GM21447 (cell line): ENCODE measurements around the gene KY.

Experiments used
- ATAC-seq: cut with Tn5 transposase; IDR thresholded peaks from one replicate; pipeline ENCODE4 v1.9.1; 2021; ENCODE audit not compliant: unreplicated experiment

KY gene, protein sequence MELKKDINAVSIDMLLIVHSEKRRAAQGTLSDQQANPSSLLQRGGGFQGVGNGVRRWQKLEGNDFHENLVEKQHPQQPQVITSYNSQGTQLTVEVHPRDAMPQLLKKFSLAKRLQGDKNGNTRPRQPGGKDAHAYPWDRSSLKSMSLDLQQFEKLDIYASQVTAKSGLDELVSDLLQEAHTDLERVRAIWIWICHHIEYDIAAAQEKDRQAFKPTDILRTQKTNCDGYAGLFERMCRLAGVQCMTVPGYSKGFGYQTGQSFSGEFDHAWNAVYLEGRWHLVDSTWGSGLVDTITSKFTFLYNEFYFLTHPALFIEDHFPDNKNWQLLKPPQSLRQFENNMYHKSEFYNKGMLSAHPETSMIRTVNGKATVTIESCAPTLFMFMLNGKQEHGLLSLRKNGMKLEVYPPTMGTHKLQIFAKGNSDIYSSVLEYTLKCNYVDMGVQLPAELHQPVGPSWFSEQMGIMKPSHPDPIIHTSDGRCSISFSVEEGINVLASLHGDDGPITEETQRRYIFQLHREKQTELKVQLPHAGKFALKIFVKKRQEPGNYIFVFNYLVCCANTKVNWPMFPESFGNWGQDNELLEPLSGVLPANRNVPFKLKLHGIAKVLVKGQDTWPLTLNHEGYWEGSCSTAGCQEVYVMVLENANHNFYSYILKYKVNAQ

DNA sequence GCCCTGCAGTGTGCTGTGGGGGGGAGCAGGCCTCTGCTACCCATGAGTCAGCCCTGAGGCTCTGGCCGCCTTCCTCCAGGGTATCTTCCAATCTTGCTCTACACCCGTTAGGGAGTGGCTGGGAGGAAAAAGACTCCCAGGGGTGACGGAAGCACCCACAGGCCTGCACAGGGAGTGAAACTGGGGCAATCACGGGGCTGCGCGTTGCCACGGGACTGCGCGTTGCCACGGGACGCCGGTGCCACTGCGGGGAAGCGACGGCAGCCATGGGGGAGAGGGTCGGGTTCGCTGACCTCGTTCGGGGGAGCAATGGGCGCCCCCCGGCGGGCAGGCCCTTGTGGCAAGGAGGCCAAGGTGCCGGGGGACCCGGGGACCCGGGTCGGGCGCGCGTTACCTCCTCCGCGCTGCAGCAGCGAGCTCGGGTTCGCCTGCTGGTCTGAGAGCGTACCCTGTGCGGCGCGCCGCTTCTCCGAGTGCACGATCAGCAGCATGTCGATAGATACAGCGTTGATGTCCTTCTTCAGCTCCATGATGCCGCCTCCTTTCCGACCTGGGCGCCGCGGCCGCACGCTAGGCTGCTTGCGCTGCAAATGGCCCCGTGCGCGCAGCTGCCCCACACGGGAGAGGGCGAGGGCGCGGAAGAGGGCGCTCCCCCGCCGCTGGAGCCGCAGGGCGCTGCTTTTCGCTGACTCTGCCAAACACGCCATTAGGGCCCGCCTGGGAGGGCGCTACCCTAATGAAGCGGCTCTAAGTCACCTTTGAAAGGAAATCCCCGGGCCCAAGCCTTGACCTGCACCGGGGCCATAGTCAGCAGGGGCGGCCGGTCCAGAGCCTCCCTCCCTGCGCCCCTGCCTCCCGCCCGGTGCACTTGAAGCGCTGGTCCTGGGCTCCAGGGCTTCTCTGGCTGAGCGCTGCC, at the start of gene KY:
TSS of gene KY (minus strand) at position 592 of the 916 bp plus-strand sequence. CDS start at position 530, 62 bp downstream.
- no peak for ATAC-seq

DNA sequence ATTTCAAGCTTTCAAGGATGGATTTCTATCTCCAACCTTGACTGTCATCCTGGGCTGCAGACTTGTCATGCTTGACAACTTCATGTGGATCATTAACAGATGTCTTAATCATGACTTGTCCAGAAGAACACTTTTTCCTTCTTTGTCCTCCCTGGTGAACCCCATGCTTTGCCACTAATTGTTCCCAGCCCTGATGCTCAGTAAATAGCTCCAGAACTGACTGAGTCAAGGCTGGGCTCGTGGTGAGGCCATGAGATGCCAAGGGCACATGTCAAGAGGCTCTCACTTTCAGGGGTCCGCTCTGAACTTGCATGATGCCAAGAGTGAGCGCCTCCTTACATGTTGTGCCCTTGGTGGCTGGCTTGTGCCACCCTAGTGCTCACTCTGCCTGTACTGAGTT, 48.9 kb upstream of the KY start:
- no peak for ATAC-seq

DNA sequence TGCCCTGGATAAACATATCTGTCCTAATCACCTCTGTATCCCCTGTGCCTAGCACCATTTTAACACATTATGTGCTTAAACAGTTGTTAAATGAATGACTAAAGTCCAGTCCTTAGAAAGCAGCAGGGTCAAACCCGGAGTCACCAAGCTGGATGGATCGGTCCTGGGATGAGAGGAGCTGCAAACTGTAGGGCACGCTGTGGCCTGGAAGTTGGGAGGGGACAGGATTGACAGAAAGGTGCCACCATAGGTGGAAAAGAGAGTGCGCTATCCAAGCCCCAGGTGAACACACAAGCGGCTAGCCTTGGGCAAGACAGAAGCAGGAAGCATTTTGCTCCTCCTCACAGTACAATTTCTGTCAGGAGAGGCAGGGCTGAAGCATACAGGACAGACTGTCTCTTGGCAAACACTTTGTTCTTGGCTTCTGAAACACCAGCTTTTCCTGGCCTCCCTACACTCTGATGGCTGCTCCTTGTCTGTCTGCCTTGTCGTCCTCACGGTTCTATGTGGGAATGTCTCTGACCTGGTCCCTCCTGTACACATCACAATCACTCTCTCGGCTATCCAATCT, 48.4 kb upstream of the KY start:
- ATAC-seq: no peak

DNA sequence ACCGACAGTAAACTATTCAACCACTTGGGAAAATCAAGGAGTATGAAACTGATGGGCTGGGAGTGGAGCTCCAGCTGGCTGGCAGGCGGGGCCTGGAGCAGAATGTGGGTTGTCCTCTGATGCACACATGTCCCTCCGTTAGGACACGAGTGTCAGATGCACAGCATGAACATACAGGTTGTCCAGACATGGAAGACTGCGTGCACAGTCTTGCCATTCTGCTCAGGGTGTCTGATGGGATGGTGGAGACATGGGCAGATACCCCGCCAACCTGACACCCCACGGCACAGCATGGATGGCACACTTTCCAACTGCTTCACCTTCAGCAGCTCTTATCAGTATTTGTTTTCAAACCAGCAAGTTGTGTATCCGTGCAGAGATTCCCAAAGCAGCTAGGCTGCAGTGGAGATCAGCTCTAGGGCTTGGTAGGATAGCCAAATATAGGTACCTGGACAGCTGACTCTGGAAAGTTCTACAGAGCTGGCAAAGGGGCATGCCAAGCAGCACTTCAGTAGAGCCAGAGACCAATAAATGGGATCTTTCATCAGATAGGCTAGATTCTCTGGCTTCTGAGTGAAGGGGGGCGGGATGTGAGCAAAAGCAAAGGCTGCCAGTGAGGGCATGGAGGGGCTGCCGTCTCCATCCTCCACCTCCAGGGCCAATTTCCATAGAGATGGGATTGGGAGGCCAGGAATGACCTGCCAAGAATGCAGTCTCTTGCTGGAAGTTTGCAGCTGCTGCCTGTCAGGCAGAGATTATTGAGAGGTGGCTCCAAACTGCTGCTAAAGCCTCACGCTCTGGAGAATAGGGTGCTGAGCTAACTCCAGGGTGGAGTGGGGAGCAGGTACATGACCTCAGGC, 47.2 kb upstream of the KY start:
- no peak for ATAC-seq

DNA sequence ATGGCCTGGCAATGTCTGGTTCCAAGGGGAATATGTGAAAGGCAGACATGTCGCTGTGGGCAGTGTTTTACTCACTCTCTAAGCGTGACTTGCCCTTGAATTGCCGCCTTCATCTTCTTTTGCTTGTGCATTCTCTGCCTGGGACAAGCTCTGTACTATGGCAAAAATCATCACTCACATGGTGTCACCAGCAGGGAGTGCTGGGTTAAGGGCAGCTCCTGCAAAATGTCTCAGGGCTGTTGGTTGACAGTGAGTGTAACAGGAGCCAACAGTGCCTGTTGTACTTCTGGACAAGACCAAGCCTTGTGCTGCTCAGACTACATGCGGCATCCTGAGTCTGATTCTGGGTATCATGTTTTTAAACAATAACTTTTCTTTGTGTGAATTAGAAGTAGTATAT, 45.3 kb upstream of the KY start:
- ATAC-seq: no peak

DNA sequence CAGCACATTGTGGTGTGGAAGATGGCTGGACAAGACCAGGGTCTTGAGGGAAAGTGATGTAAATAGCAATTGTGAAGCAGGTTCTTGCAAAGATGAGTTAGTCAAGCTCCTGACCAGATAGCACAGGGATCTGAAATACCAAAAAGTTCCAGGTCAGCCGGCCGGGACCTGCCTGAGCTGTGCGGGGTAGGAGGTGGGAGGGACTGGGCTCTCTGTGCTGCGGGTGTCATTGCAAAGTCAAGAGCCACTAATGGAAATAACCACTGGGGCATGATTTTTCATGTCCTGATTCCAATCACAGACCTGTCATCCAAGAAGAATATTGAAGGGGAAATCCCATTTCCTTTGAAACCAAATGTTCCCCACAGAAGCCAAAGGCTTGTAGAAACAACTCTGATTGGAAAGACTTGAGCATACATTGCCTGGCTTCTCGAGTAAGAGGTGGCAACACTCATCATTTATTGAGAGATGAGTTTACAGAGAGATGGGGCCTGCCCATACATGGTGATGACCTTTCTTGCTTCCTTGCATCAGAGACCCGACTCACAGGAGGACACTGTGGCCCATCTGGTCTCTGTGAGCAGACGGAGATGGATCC, 44.2 kb upstream of the KY start:
- no peak for ATAC-seq

DNA sequence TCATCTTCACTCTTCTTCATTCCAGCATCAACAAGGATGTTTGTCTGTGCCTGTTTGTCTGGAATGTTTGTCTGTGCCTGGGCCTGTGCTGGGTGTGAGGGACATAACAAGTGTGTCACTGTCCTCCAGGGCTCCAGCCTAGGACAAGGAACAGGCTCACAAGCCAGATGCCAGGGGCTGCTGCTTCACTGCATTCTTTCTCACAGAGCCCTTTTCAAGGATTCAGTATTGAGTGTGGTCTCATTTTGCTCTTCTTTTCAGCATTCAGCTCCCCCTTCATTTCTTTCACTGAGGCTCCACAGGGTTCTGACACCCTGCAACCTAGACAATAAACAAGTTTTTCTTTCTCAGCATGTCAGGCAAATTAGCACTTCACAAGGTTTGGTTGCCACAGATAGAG, 43.6 kb upstream of the KY start:
- ATAC-seq: no peak

DNA sequence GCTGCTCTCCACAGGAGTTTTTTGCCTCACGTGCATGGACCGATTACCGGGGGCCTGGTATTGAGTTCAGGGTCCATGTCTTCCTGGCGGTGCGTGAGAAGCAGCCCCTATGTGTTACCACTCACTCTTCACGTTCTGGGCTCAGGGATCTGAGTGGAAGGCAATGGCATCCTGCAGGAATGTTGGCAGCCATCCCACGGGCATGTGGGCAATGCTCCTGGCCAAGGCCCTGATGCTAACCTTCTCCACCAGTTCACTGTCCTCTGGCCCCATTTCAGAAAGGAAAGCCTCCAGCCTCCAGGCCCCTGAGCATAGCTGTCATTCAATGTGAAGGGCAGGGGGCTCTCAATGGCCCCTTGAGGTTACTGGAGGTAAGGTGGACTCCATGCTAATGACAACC, 43.0 kb upstream of the KY start:
- ATAC-seq: no peak

DNA sequence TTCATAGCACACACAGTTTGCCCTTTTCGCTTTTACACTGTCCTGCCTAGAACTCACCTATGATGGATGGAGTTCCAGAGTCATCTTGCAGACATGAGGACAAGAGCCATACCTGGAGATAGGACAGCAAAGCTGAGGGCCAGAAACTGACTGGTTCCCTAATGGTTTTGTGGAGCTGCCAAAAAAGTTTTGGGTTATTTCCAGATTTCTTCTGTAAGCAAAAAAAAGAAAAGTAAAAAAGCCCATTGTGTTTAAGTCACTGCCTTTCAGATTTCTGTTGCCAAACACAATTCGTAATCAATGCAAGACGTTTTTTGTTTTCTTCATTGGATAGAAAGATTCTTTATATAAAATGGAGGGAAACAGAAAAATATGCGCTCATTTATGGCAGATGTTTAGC, 42.4 kb upstream of the KY start:
- no peak for ATAC-seq

DNA sequence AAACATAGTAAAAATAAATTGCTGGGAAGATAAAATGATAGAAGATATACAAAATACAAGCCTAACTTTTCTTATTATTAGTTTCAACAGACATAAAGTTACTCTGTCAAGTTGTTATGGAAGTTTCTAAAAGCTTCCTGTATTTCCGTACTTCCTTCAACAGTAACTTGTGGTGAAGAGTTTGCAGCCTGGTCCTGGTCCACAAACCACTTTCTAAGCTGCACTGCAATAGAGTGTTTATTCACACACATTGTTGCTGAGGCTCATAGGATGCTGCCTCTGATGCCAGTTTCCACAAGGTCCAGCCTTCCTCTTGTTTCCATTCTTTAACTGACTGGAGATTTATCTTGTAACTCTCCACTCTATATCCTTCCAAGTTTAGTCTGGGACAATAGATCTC, 39.4 kb upstream of the KY start:
- ATAC-seq: no peak

DNA sequence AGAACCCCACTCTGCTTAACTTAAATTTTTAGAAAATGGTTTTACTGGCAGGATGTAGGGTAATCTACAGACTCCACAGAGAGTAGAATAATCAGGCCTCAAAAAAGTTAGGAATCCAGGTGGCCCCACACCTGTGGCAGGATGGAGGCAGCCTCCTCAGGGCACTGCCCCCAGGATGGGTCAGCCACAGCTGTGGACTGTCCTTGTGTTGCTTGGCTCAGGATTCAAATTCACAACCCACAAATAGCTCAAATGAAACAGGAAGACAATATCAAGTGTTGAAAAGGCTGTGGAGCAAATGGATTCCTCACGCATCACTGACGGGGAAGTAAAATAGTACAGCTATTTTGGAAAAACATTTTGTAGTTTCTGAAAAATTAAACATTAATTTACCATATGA, 36.8 kb upstream of the KY start:
- ATAC-seq: no peak

DNA sequence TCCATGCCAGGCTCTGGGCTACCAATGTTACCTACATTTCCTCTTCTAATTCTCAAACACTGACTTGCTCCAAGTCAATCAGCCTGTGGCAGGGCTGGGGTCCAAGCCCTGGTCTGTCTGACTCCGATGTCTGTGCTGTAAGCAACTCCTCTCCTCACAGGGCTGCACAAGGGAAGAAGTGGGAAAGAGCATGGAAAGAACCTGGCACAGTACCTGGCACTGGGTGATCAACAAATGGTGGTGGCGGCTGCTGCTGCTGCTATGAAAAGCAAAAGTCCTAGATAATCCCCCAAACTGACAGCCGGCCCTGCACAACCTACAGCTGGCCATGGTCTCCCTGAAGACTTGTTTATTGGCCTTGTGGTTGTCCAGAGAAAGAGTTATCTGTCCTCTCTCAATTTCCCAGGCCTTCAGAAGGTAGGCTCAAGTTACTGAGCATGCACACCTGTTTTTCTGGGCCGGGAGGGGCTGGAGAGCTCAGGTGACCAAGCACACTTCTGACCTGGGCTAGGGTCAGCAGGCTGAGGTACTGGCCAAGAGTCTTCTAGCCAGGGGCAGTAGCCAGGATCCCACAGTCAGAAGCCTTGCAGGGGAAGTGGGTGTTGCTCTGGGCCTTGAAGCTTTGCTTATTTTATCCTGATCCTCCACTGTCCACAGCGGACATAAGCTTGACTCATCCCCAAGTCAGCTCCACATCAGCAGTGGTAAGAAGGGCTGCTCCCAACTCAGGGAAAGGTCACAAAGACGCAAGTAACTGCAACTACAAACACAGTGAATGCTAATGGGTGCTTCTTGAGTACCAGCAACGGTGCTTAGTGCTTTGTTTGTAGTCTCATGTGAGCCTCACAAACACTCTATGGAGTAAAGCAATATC, 35.3 kb upstream of the KY start:
- no peak for ATAC-seq

DNA sequence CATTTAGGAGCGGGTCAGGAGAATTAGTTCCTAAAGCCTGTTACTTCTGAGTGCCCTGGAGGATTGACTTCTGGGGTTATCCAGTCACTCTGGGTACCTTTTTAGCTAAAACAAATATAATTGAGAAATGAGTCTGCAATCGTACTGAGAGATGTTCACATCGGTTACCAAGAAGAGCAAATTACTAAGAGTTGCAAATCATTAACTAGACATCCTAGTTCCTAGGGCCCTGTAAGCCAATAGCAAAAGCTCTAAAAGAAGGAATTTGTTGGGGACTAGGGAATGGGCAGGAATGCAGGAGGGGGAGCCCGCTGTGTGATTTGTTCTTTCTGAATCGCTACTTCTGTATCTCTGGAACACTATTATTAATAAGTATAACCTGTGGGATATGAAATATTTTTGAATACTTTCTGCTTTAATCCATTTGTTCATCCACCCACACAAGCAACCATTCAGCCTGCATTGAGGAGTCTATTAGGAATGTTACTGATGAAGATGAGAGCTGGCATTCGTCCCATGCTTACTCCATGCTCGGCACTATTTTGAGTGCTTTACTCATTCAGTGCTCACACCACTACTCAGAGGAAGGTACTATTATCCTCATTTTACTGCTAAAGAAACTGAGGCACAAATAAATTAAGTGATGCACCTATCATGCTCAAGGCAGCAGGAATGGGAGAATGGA, 31.5 kb upstream of the KY start:
- no peak for ATAC-seq

DNA sequence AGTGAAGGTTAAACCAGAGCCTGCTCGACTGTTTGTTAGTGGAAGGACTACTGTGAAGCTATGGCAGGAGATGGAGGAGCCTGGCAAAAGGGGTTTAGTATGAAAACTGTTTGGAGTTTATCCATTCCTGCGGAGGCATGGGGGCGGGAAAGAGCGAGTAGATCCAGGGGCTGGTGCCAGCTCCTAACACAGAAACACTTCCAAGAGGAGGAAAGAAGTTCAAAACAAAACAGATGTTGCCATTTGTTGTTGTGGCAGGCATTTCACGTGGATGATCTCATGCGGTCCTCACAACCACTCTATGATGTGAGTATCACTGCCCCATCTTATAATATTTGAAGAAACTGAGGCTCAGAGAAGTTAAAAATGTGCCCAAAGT, 30.7 kb upstream of the KY start:
- ATAC-seq: no peak

DNA sequence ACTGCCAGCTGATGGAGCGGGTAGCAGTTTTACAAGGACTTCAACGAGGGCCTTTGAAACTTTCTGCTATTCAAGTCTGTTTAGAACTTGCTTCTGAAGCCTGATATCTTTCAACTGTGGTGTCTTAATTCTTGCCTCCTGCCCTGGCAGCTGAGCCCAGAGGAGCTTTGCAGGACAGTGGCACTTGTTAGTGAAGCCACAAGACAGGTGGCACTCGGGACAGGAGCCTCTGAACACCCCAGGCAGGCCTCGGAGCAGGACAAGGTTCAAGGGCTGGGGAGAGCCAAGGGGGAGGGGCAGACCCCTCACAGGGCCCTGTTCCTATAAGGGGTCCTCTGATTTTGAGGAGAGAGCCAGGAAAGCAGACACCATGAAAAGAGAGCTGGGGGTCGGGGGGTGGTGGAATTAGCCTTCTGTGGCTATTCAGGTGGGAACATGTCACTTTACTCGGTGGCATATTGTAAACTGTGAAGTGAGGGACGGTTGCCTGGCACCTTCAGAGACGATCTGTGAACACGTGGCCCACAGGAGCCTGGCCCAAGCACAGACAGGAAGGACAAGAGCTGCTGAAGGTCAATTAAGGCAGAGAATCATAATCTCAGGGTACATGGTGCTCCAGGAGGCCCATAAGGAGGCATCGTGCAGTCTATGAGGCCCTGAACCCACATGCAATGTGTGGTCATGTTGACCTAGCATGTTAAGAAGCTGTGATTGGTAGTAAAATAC, 30.1 kb upstream of the KY start:
- ATAC-seq: no peak

DNA sequence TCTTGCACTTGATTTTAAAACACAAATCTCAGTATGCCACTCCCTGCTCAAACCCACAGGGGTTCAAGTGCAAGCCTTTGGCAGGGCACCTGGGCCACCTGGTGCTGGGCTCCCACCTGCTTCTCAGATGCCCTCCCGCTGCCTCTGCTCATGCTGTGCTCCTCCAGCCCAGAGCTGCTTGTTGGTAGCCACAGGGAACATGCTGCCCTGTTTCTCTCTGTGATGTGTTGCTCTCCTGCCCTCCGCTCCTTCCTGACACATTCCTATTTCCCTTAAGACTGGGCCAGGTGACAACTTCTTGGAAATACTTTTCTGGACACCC, 27.1 kb upstream of the KY start:
- no peak for ATAC-seq

DNA sequence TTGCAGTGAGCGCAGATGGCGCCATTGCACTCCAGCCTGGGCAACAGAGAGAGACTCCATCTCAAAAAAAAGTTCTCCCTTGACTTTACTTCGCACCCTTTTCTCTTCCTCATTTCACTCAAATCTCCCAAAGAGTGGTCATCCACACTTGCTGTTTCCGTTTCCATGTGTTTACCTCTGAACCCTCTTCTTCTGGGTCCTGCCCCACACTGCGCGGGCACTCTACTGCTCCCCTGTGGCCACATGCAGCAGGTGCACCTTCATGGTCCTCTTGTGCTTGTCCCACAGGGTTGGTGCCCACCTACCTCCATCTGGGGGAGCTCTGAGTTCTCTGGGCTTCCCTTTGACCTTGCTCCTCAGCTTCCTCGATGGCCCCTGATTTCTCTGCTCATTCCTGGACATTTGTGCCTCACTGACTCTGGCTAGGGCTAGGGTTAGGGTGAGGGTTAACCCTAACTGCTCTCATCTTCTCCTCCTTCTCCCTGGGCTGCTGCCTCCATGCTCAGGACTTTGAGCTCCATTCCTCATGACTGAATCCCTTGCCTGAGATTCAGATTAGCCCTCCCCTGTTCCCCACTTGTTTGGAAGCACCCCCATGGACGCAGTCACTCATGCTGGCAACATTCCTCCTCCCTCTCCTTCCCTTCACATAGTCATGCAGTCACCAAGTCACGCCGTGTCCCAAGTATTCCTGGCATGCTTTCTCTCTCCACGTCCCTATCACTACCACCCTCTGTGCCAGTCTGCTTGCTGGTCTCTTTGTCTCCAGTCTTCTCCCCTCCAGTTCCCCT, 26.6 kb upstream of the KY start:
- no peak for ATAC-seq
